Neuron (in vitro differentiated cells): ENCODE measurements around the gene HDAC4.
"Not testable (repeated sequence)": the region's sequence is repeated elsewhere in the genome, so short reads cannot be mapped to it uniquely, and the experiment has no call there.

Source experiments
- H2AFZ ChIP-seq: one replicate; pipeline ENCODE4 v1.6.1; 2013; ENCODE audit warnings: low read depth, mild to moderate bottlenecking, inconsistent platforms, low read length, moderate library complexity
- H3K27me3 ChIP-seq: one replicate; pipeline ENCODE4 v1.6.1; 2013; ENCODE audit warnings: low read length; ENCODE audit not compliant: insufficient read depth
- H3K36me3 ChIP-seq: one replicate; pipeline ENCODE4 v1.6.1; 2013; ENCODE audit warnings: low read length; ENCODE audit not compliant: insufficient read depth
- H3K4me1 ChIP-seq: one replicate; pipeline ENCODE4 v1.6.1; 2013; ENCODE audit warnings: low read length; ENCODE audit not compliant: insufficient read depth
- H3K4me3 ChIP-seq: 2 replicates; pipeline ENCODE4 v1.5.1; 2013; ENCODE audit warnings: mild to moderate bottlenecking, low read length, moderate library complexity
- H3K9me3 ChIP-seq: one replicate; pipeline ENCODE4 v1.6.1; 2013; ENCODE audit warnings: low read length

Gene HDAC4

GRCh38 chr2:239182981-239183791, 217.6 kb downstream of the HDAC4 start:
- Histone ChIP-seq H3K4me3 (no peak overlapping the region), H3K27me3 (no peaks in the 10 kb centered on the region), H3K9me3 (peaks cover 6% of the 10 kb centered on the region), H2AFZ (no peak overlapping the region), H3K36me3 (peaks cover 18% of the 10 kb centered on the region), H3K4me1 (no peaks in the 10 kb centered on the region)

GRCh38 chr2:239181903-239182581, 218.8 kb downstream of the HDAC4 start:
- no peaks in the 10 kb centered on the region for H3K4me1 ChIP-seq
- peaks cover 13% of the 10 kb centered on the region for H3K9me3 ChIP-seq
- no peak overlapping the region for H2AFZ ChIP-seq
- no peaks in the 10 kb centered on the region for H3K27me3 ChIP-seq
- H3K4me3 ChIP-seq, result no peak overlapping the region
- H3K36me3 ChIP-seq, result peaks cover 16% of the 10 kb centered on the region

GRCh38 chr2:239181074-239181902, 219.5 kb downstream of the HDAC4 start:
- Histone ChIP-seq H3K4me3 (no peak overlapping the region), H3K4me1 (no peaks in the 10 kb centered on the region), H3K9me3 (peaks cover 14% of the 10 kb centered on the region), H3K36me3 (peaks cover 10% of the 10 kb centered on the region), H2AFZ (no peak overlapping the region), H3K27me3 (no peaks in the 10 kb centered on the region)

GRCh38 chr2:239180526-239181073, 220.2 kb downstream of the HDAC4 start:
- Histone ChIP-seq H3K27me3 (no peaks in the 10 kb centered on the region), H2AFZ (no peak overlapping the region), H3K9me3 (peaks cover 14% of the 10 kb centered on the region), H3K4me1 (no peaks in the 10 kb centered on the region), H3K4me3 (no peak overlapping the region), H3K36me3 (peaks cover 10% of the 10 kb centered on the region)

- H3K4me3 ChIP-seq, result no peak overlapping the region
- H3K36me3 ChIP-seq, result peaks cover 17% of the 10 kb centered on the region
- H2AFZ ChIP-seq, result no peak overlapping the region
- H3K27me3 ChIP-seq, result no peaks in the 10 kb centered on the region
- H3K4me1 ChIP-seq, result no peaks in the 10 kb centered on the region
- peaks cover 19% of the 10 kb centered on the region for H3K9me3 ChIP-seq
Observed at GRCh38 chr2:239179851-239180371, 220.9 kb downstream of the HDAC4 start.

- no peak overlapping the region for H2AFZ ChIP-seq
- H3K36me3 ChIP-seq, result peaks cover 17% of the 10 kb centered on the region
- peaks cover 19% of the 10 kb centered on the region for H3K9me3 ChIP-seq
- no peaks in the 10 kb centered on the region for H3K4me1 ChIP-seq
- no peaks in the 10 kb centered on the region for H3K27me3 ChIP-seq
- H3K4me3 ChIP-seq, result no peak overlapping the region
Observed at GRCh38 chr2:239178954-239179353, 221.9 kb downstream of the HDAC4 start.

- H3K36me3 ChIP-seq, result peaks cover 17% of the 10 kb centered on the region
- no peaks in the 10 kb centered on the region for H3K4me1 ChIP-seq
- H3K27me3 ChIP-seq, result no peaks in the 10 kb centered on the region
- H3K9me3 ChIP-seq, result peaks cover 19% of the 10 kb centered on the region
- no peak overlapping the region for H2AFZ ChIP-seq
- no peak overlapping the region for H3K4me3 ChIP-seq
Observed at GRCh38 chr2:239178484-239178883, 222.3 kb downstream of the HDAC4 start.

- Histone ChIP-seq H2AFZ (no peak overlapping the region), H3K4me3 (no peak overlapping the region), H3K9me3 (peaks cover 19% of the 10 kb centered on the region), H3K4me1 (no peaks in the 10 kb centered on the region), H3K27me3 (no peaks in the 10 kb centered on the region), H3K36me3 (peaks cover 17% of the 10 kb centered on the region)
Observed at GRCh38 chr2:239177908-239178307, 222.9 kb downstream of the HDAC4 start.

- H3K36me3 ChIP-seq, result peaks cover 17% of the 10 kb centered on the region
Observed at GRCh38 chr2:239177325-239177724, 223.5 kb downstream of the HDAC4 start.

GRCh38 chr2:239176138-239176803, 224.5 kb downstream of the HDAC4 start:
- not testable (repeated sequence) for H3K4me1 ChIP-seq, H3K4me3 ChIP-seq, H2AFZ ChIP-seq, H3K27me3 ChIP-seq
- peaks cover 19% of the 10 kb centered on the region for H3K9me3 ChIP-seq
- H3K36me3 ChIP-seq, result peaks cover 17% of the 10 kb centered on the region

More at GRCh38 chr2:239177325-239177724, 223.5 kb downstream of the HDAC4 start:
- H2AFZ ChIP-seq, result no peak overlapping the region
- no peaks in the 10 kb centered on the region for H3K27me3 ChIP-seq
- H3K4me3 ChIP-seq, result no peak overlapping the region
- H3K4me1 ChIP-seq, result no peaks in the 10 kb centered on the region
- peaks cover 19% of the 10 kb centered on the region for H3K9me3 ChIP-seq

GRCh38 chr2:239175181-239175580, 225.6 kb downstream of the HDAC4 start:
- peaks cover 26% of the 10 kb centered on the region for H3K9me3 ChIP-seq
- H3K4me1 ChIP-seq, result no peaks in the 10 kb centered on the region
- H2AFZ ChIP-seq, result no peak overlapping the region
- no peak overlapping the region for H3K4me3 ChIP-seq
- H3K36me3 ChIP-seq, result peaks cover 17% of the 10 kb centered on the region
- no peaks in the 10 kb centered on the region for H3K27me3 ChIP-seq

- H3K9me3 ChIP-seq, result peaks cover 27% of the 10 kb centered on the region
- no peak overlapping the region for H3K4me3 ChIP-seq
Observed at GRCh38 chr2:239173301-239173700, 227.5 kb downstream of the HDAC4 start.

More at GRCh38 chr2:239173301-239173700, 227.5 kb downstream of the HDAC4 start:
- Histone ChIP-seq H3K36me3 (peaks cover 16% of the 10 kb centered on the region), H3K27me3 (no peaks in the 10 kb centered on the region), H2AFZ (no peak overlapping the region), H3K4me1 (no peaks in the 10 kb centered on the region)
